ENCODE results near the gene CCDC154.

The CCDC154 gene

DNA sequence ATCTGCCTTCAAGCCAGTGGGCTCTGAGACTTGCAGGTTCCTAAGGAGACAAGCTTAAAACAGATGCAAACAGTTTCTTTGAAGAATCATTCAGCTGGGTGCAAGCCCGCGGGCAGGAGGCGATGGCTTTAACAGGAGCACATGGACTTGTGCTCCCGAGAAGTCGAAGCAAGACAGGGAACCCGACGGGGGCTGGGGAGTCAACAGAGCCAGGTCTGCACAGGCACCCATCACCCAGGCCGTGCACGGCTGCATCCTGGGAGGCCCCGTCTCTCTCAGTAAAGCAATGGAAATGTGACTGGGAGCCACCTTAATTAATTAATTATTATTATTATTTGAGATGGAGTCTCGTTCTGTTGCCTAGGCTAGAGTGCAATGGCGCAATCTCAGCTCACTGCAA, 44.7 kb upstream of the CCDC154 start:
- TF ChIP-seq, protein P1, sequence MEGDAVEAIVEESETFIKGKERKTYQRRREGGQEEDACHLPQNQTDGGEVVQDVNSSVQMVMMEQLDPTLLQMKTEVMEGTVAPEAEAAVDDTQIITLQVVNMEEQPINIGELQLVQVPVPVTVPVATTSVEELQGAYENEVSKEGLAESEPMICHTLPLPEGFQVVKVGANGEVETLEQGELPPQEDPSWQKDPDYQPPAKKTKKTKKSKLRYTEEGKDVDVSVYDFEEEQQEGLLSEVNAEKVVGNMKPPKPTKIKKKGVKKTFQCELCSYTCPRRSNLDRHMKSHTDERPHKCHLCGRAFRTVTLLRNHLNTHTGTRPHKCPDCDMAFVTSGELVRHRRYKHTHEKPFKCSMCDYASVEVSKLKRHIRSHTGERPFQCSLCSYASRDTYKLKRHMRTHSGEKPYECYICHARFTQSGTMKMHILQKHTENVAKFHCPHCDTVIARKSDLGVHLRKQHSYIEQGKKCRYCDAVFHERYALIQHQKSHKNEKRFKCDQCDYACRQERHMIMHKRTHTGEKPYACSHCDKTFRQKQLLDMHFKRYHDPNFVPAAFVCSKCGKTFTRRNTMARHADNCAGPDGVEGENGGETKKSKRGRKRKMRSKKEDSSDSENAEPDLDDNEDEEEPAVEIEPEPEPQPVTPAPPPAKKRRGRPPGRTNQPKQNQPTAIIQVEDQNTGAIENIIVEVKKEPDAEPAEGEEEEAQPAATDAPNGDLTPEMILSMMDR (IDR thresholded peaks at IDR 0.05; ENCODE audit: low read depth, low read length) = no peak
- no peak overlapping the region for H3K4me3 ChIP-seq (replicated peaks in 1 of 2; ENCODE audit: low read depth in 2 of 2, low read length in 2 of 2)
- no peak for DNase-seq (ENCODE audit: low read depth in 2 of 2)

- no peak for DNase-seq (ENCODE audit: low read depth in 2 of 2)
- no peak within 1 kb of the TSS for H3K4me3 ChIP-seq (replicated peaks in 1 of 2; ENCODE audit: low read depth in 2 of 2, low read length in 2 of 2)
- TF ChIP-seq, protein P1 (IDR thresholded peaks at IDR 0.05; ENCODE audit: low read depth, low read length) = no peak
Measured at GRCh38 chr16:1488619-1489018, 44.3 kb upstream of the CCDC154 start, which contains the start of gene PTX4. Gene PTX4 (minus strand): TSS chr16:1488944. CDS start chr16:1488909, 35 bp downstream.

DNA sequence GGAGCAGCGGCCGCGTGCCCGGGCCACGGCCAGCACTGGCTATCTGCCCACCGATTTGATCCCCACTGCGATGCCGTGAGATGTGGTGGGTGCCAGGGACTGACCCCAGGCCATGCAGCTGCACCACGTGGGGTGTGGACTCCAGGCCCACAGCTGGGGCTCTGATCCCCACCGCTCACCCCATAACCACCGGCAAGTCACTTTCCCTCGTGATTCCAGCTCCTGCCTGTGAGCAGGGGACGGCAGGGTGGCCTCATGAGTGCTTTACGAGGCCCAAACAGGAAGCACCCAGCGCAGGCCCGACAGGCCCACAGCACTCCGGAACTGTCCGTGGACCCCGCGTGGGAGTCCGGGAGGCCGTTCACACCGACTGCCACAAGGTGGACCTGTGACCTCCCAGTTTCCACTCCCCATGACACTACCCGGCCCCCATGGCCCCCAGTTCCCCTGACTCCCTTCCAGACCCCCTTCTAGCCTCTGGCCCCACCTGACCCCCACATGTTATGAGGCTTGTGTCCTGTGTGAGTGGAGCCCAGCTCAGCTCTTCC, 43.8 kb upstream of the CCDC154 start:
- no peak for DNase-seq (ENCODE audit: low read depth in 2 of 2)
- TF ChIP-seq, protein P1 (IDR thresholded peaks at IDR 0.05; ENCODE audit: low read depth, low read length) = no peak
- H3K4me3 ChIP-seq (replicated peaks in 1 of 2; ENCODE audit: low read depth in 2 of 2, low read length in 2 of 2) = no peak overlapping the region

DNA sequence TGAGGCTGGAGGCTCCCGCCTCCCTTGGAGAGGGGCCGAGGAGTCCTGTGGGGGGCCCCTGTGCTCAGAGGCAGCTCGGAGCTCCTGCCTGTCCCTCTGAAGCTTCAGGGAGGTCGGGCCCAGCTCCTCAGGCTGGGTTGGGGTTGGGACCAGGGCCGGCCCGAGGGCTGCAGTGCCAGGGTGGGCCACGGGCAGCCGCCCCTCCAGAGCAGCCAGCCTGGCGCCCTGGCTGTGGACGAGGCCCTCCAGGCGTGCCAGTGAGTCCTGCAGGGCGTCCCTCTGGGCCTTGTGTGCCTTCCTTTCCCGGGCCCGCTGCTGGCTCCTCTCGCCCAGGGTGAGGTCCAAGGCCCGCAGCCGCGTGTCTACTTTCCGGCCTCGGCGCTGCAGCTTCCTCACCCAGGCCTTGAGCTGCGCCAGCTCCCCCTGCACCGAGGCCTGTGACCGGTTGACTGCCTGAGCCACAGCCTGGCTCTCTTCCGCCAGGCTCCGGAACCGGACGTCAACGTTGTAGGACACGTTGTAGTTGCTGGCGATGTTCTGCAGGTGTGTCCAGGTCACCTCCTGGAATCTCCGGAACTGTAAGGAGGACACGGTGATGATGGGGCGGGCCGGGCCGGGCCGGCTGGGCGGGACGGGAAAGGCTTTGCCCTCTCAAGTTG, 43.2 kb upstream of the CCDC154 start:
- H3K4me3 ChIP-seq (replicated peaks in 1 of 2; ENCODE audit: low read depth in 2 of 2, low read length in 2 of 2) = no peak overlapping the region
- TF ChIP-seq, protein P1 (IDR thresholded peaks at IDR 0.05; ENCODE audit: low read depth, low read length) = no peak

GRCh38 chr16:1486551-1487390, 42.4 kb upstream of the CCDC154 start:
- TF ChIP-seq, protein P1 (IDR thresholded peaks at IDR 0.05; ENCODE audit: low read depth, low read length) = no peak
- DNase-seq (ENCODE audit: low read depth in 2 of 2) = no peak
- H3K4me3 ChIP-seq (replicated peaks in 1 of 2; ENCODE audit: low read depth in 2 of 2, low read length in 2 of 2) = no peak overlapping the region

More for the DNA sequence above, 43.2 kb upstream of the CCDC154 start:
- DNase-seq (ENCODE audit: low read depth in 2 of 2) = no peak

DNA sequence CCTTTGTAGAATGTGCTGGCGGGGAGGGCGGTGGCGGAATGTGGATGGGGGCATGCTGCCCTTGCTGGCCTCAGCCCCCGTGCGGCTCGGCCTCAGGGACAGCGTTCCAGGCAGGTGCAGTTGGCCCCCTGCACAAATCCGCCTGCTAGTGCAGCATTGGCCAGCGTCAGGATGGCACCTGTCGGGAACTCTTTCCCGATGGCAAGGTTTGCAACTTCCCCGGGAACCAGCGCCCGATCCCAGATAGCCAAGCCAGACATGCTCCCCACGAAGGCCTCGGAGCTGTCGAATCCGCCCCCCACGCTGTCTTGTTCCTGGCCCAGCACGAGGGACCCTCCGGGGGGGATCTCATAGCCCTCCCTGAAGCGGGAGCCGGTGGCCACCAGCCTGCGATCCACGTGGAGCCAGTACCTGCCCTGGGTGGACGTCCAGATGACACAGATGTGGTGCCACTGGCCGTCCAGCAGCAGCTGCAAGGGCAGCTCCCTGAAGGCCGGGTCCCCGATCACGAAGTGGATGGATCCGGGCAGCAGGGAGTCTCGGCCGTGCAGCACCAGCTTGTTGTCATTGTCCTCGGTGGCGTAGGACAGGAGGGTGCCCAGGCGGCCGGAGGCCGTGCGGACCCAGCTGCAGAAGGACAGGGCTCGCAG, 41.6 kb upstream of the CCDC154 start:
- no peak for DNase-seq (ENCODE audit: low read depth in 2 of 2)
- TF ChIP-seq, protein P1 (IDR thresholded peaks at IDR 0.05; ENCODE audit: low read depth, low read length) = no peak
- no peak overlapping the region for H3K4me3 ChIP-seq (replicated peaks in 1 of 2; ENCODE audit: low read depth in 2 of 2, low read length in 2 of 2)
